Vagina (tissue), 2 donors: Measurements from ENCODE around the gene TUBGCP5.
"Not testable (repeated sequence)": the region's sequence is repeated elsewhere in the genome, so short reads cannot be mapped to it uniquely, and the experiment has no call there.

Source experiments
- CTCF ChIP-seq, 3 experiments: fragments of 450-650 bp in 2 of 3; fragments of 200-600 bp in 1 of 3; sonication (generic) in 1 of 3; IDR thresholded peaks; one replicate each; pipeline ENCODE4 v1.5.1; 2017 to 2019; ENCODE audit warnings: antibody characterized with exemption in 3 of 3, mild to moderate bottlenecking in 2 of 3, moderate library complexity in 2 of 3
- POLR2A ChIP-seq, 2 donors: fragments of 450-650 bp; IDR thresholded peaks; one replicate each; pipeline ENCODE4 v1.6.1; 2017; ENCODE audit warnings: antibody characterized with exemption in 2 of 2, mild to moderate bottlenecking in 2 of 2, moderate library complexity in 2 of 2
- POLR2AphosphoS5 ChIP-seq, 2 donors: sonication (generic); formaldehyde crosslinking; IDR thresholded peaks; one replicate each; pipeline ENCODE4 v1.9.0; 2017; ENCODE audit warnings: antibody characterized with exemption in 2 of 2, mild to moderate bottlenecking in 2 of 2, low read depth in 1 of 2; ENCODE audit not compliant: insufficient read depth in 1 of 2

- not testable (repeated sequence) for TF ChIP-seq CTCF (IDR thresholded peaks at IDR 0.05); POLR2AphosphoS5 (IDR thresholded peaks at IDR 0.05; ENCODE audit: insufficient read depth in 1 of 2, low read depth in 1 of 2); POLR2A (IDR thresholded peaks at IDR 0.05)
Measured at GRCh38 chr15:22981931-22982330, 57.4 kb downstream of the TUBGCP5 start.
